NB4 (cell line): ENCODE measurements around the gene UBE2L3.
"Not testable (repeated sequence)": the region's sequence is repeated elsewhere in the genome, so short reads cannot be mapped to it uniquely, and the experiment has no call there.

Source experiments
- POLR2A ChIP-seq: IDR thresholded peaks from 2 replicates; pipeline ENCODE4 v1.6.1; 2011; ENCODE audit warnings: mild to moderate bottlenecking; ENCODE audit not compliant: insufficient read length; ENCODE audit errors: extremely low read depth
- TF ChIP-seq, protein P1 (sequence below): IDR thresholded peaks from one replicate; pipeline ENCODE4 v1.5.1; 2012; ENCODE audit warnings: low read depth, low read length

DNA sequence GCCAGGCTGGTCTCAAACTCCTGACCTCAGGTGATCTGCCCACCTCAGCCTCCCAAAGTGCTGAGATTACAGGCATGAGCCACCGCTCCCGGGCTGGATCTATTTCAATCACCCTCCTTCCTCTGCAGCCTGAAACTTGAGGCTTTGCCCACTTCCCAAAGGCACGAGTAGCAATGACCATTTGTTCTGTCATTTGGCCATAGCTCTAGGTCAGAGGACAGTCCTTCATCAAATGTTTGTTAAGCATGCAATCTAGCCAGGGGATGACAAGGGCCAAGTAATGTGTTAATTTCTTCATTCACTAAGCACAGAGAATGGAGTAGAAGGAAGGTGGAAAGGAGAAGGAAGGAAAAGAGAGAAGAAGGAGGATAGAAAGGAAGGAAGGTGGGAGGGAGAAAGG lies 6.9 kb upstream of the UBE2L3 start:
- not testable (repeated sequence) for TF ChIP-seq POLR2A
- TF ChIP-seq, protein P1, sequence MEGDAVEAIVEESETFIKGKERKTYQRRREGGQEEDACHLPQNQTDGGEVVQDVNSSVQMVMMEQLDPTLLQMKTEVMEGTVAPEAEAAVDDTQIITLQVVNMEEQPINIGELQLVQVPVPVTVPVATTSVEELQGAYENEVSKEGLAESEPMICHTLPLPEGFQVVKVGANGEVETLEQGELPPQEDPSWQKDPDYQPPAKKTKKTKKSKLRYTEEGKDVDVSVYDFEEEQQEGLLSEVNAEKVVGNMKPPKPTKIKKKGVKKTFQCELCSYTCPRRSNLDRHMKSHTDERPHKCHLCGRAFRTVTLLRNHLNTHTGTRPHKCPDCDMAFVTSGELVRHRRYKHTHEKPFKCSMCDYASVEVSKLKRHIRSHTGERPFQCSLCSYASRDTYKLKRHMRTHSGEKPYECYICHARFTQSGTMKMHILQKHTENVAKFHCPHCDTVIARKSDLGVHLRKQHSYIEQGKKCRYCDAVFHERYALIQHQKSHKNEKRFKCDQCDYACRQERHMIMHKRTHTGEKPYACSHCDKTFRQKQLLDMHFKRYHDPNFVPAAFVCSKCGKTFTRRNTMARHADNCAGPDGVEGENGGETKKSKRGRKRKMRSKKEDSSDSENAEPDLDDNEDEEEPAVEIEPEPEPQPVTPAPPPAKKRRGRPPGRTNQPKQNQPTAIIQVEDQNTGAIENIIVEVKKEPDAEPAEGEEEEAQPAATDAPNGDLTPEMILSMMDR, result not testable (repeated sequence)
